ENCODE results near the gene IGFBP6. TPM values are rescaled to one million over a fixed set of nuclear protein-coding genes. Genes with fewer than 3 reads are reported as not detected.
A peak's percentile ranks its signal among the peaks of the same experiment; 100 is the strongest.
"Not testable (repeated sequence)": the region's sequence is repeated elsewhere in the genome, so short reads cannot be mapped to it uniquely, and the experiment has no call there.

The IGFBP6 gene
- total RNA-seq, 1 donor from 2014 or later, result 10.0 TPM

GRCh38 chr12:53094394-53094787, 3.1 kb upstream of the IGFBP6 start:
- no peak overlapping the region for H3K4me3 Mint-ChIP-seq (ENCODE audit: unreplicated experiment)
- no peaks in the 10 kb centered on the region for H3K27me3 Mint-ChIP-seq (ENCODE audit: low read depth)
- no peak for TF ChIP-seq CTCF (IDR thresholded peaks at IDR 0.05)
- no peaks in the 10 kb centered on the region for H3K36me3 Mint-ChIP-seq (ENCODE audit: low read depth)
- H3K4me1 Mint-ChIP-seq (ENCODE audit: low read depth), result peaks cover 22% of the 10 kb centered on the region
- no peak for DNase-seq (ENCODE audit: low spot score)
- H3K27ac Mint-ChIP-seq (ENCODE audit: unreplicated experiment), result no peak overlapping the region
- H3K9me3 Mint-ChIP-seq (ENCODE audit: low read depth), result no peaks in the 10 kb centered on the region

- H3K36me3 Mint-ChIP-seq (ENCODE audit: low read depth); H3K27me3 Mint-ChIP-seq (ENCODE audit: low read depth); H3K9me3 Mint-ChIP-seq (ENCODE audit: low read depth); DNase-seq (ENCODE audit: low spot score); H3K4me3 Mint-ChIP-seq (ENCODE audit: unreplicated experiment); H3K27ac Mint-ChIP-seq (ENCODE audit: unreplicated experiment): not testable (repeated sequence)
- H3K4me1 Mint-ChIP-seq (ENCODE audit: low read depth), result peaks cover 24% of the 10 kb centered on the region
Measured at GRCh38 chr12:53094796-53095595, 2.5 kb upstream of the IGFBP6 start.

- DNase-seq (ENCODE audit: low spot score); H3K27me3 Mint-ChIP-seq (ENCODE audit: low read depth); H3K36me3 Mint-ChIP-seq (ENCODE audit: low read depth); H3K9me3 Mint-ChIP-seq (ENCODE audit: low read depth); H3K4me3 Mint-ChIP-seq (ENCODE audit: unreplicated experiment); H3K27ac Mint-ChIP-seq (ENCODE audit: unreplicated experiment): not testable (repeated sequence)
- peaks cover 24% of the 10 kb centered on the region for H3K4me1 Mint-ChIP-seq (ENCODE audit: low read depth)
Measured at GRCh38 chr12:53095596-53095895, 1.9 kb upstream of the IGFBP6 start.

- peaks cover 24% of the 10 kb centered on the region for H3K4me1 Mint-ChIP-seq (ENCODE audit: low read depth)
- H3K36me3 Mint-ChIP-seq (ENCODE audit: low read depth), result no peaks in the 10 kb centered on the region
- H3K27ac Mint-ChIP-seq (ENCODE audit: unreplicated experiment), result no peak overlapping the region
- peak overlapping the region; percentile 44 for H3K4me3 Mint-ChIP-seq (ENCODE audit: unreplicated experiment)
- no peaks in the 10 kb centered on the region for H3K9me3 Mint-ChIP-seq (ENCODE audit: low read depth)
- H3K27me3 Mint-ChIP-seq (ENCODE audit: low read depth), result no peaks in the 10 kb centered on the region
- TF ChIP-seq CTCF (IDR thresholded peaks at IDR 0.05), result no peak
- no peak for DNase-seq (ENCODE audit: low spot score)
Measured at GRCh38 chr12:53096089-53096741, 1.3 kb upstream of the IGFBP6 start.

- Mint-ChIP-seq H3K27me3 (ENCODE audit: low read depth) (no peaks in the 10 kb centered on the region), H3K27ac (ENCODE audit: unreplicated experiment) (no peak overlapping the region), H3K4me3 (ENCODE audit: unreplicated experiment) (peak overlapping the region; percentile 76), H3K36me3 (ENCODE audit: low read depth) (no peaks in the 10 kb centered on the region), H3K4me1 (ENCODE audit: low read depth) (peaks cover 24% of the 10 kb centered on the region), H3K9me3 (ENCODE audit: low read depth) (no peaks in the 10 kb centered on the region)
- no peak for DNase-seq (ENCODE audit: low spot score)
- TF ChIP-seq CTCF (IDR thresholded peaks at IDR 0.05), result no peak
Measured at GRCh38 chr12:53096759-53097158, 708 bp upstream of the IGFBP6 start.

- Mint-ChIP-seq H3K27me3 (ENCODE audit: low read depth) (no peaks in the 10 kb centered on the region), H3K4me3 (ENCODE audit: unreplicated experiment) (peak overlapping the region; percentile 76), H3K4me1 (ENCODE audit: low read depth) (peaks cover 24% of the 10 kb centered on the region), H3K27ac (ENCODE audit: unreplicated experiment) (peak overlapping the region; percentile 77), H3K36me3 (ENCODE audit: low read depth) (no peaks in the 10 kb centered on the region), H3K9me3 (ENCODE audit: low read depth) (no peaks in the 10 kb centered on the region)
- no peak for DNase-seq (ENCODE audit: low spot score)
- TF ChIP-seq CTCF (IDR thresholded peaks at IDR 0.05), result no peak
Measured at GRCh38 chr12:53097207-53097563, 282 bp upstream of the IGFBP6 start.

Measured in chondrocyte (in vitro differentiated cells).